Pancreas (tissue), 10 donors: ENCODE results near the gene SEL1L3. TPM values are rescaled to one million over a fixed set of nuclear protein-coding genes. Genes with fewer than 3 reads are reported as not detected.

Source experiments
- ATAC-seq, 4 donors: fragments of 200-7000 bp; cut with Tn5 transposase; one replicate each; pipeline versions ENCODE4 v1.8.0 to v1.9.1; 2020; ENCODE audit warnings: mild to moderate bottlenecking in 4 of 4, moderate library complexity in 4 of 4
- DNase-seq, 6 donors: peaks; one replicate each; pipeline ENCODE4 v3.0.0-alpha.2; 2020
- FAIRE-seq: peaks from 2 replicates; lab custom pipeline; 2012; peaks lifted over from hg19 to GRCh38; lab: Jason Lieb, UNC
- H3K27ac ChIP-seq, 4 donors: fragments of 200-600 bp; sonication (generic); 1 replicate in 3 of 4; 2 replicates in 1 of 4; pipeline versions ENCODE4 v1.5.0 to v1.8.0; 2020
- H3K27me3 ChIP-seq, 4 donors: fragments of 200-600 bp; one replicate each; pipeline ENCODE4 v1.8.0; 2021
- H3K36me3 ChIP-seq, 3 donors: fragments of 200-600 bp; sonication (generic) in 1 of 3; one replicate each; pipeline versions ENCODE4 v1.5.0 to v1.8.0; 2020 to 2021
- H3K4me1 ChIP-seq, 3 donors: fragments of 200-600 bp; one replicate each; pipeline ENCODE4 v1.8.0; 2021
- H3K4me3 ChIP-seq, 4 donors: fragments of 200-600 bp; sonication (generic) in 2 of 4; one replicate each; pipeline versions ENCODE4 v1.5.0 to v1.8.0; 2020 to 2021
- H3K9me3 ChIP-seq, 4 donors: fragments of 200-600 bp; one replicate each; pipeline ENCODE4 v1.8.0; 2021
- WGBS, 2 donors: extraction: QIAGEN DNeasy Blood & Tissue Kit; methylation state at CpG; one replicate each; pipeline ENCODE4 v1.1.7; 2013; 5-methylcytosine and 5-hydroxymethylcytosine counted together
- intact Hi-C, 3 donors: fragments of 100-400 bp; cut with DNase I; formaldehyde crosslinking; loops; one replicate each; pipeline versions ENCODE4 v1.11.1 to v1.14.2; 2022
- polyA plus RNA-seq, 2 donors: library from polyadenylated mRNA; stranded (reverse); fragments of 200-250 nt; gene quantifications; one replicate each; pipeline ENCODE4 v1.2.3, GENCODE V29; 2013
- total RNA-seq, 6 donors: library from RNA; stranded (reverse); fragmentation: NEBNext Ultra II Directional in 4 of 6; extraction: Animal tissue kit (Norgen Biotek cat#: 25700) in 4 of 6; gene quantifications; one replicate each; pipeline versions ENCODE4 v1.2.1 to v1.2.4, GENCODE V29; 2021 to 2023
- TF ChIP-seq, protein P1 (sequence below), 4 donors: fragments of 200-600 bp; sonication (generic) in 3 of 4; IDR thresholded peaks; one replicate each; pipeline versions ENCODE4 v1.5.0 to v1.8.0; 2021; ENCODE audit warnings: antibody characterized with exemption in 4 of 4
- donor health status: healthy with polysubstance abuse.
- donor health status: DM: no; HTN: no; CAD: no; lungs with moderate emphysema.
- donor health status: DM: no; HTN: no; CAD: no.
- donor health status: control.
- donor health status: control.
- donor health status: Bipolar disorder and iron deficiency.
- donor health status: DM: yes; HTN: yes; CAD: no.
- donor health status: DM: no; HTN: no; CAD: no.
- donor health status: DM: no; HTN: no; CAD: no.
- donor health status: DM: yes; HTN: yes; CAD: no.

Gene SEL1L3
- total and polyA plus RNA-seq, 8 donors: 18.4 to 76.7 (median 41.0) TPM

DNA sequence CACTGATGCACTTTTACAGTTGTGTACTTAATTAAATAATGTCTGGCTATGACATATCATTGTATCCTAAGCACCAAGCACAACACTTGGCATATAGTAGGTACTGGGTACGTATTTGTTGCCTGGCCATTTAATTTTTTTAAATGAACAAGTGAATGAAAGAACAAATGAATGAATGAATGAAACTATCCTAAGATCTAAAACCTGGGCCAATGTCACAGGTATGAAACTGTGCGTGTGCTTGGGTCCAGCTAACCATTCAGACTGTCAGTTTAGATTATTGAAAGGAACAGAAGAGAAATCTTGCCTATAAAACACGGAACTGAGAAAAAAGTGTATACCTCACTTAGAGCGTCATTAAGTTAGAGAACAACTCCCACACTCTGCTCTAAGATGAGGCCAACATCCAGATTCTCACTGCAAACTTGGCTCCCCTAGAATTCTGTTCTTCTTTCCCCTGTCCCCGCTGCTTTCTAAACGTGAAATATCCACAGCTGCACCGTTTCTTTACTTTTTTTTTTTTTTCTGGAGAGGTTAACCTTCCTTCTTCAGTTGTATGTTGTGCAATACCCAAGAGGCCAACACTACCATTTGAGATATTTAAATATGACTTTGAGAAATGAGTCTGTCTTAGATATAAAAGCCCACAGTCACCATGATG is 17.3 kb upstream of the SEL1L3 start:
- Histone ChIP-seq H3K4me1 (no peaks in the 10 kb centered on the region), H3K9me3 (no peaks in the 10 kb centered on the region), H3K27me3 (no peaks in the 10 kb centered on the region), H3K4me3 (no peak overlapping the region), H3K27ac (no peak overlapping the region), H3K36me3 (no peaks in the 10 kb centered on the region)
- 72 to 78% methylated on average over 7 of the region's 7 CpGs for WGBS, 2 donors
- intact Hi-C loops: no loop called here
- ATAC-seq (peak in 1 of 4 donors; percentile 46), FAIRE-seq (no peak), DNase-seq (no peak)
- TF ChIP-seq, protein P1, sequence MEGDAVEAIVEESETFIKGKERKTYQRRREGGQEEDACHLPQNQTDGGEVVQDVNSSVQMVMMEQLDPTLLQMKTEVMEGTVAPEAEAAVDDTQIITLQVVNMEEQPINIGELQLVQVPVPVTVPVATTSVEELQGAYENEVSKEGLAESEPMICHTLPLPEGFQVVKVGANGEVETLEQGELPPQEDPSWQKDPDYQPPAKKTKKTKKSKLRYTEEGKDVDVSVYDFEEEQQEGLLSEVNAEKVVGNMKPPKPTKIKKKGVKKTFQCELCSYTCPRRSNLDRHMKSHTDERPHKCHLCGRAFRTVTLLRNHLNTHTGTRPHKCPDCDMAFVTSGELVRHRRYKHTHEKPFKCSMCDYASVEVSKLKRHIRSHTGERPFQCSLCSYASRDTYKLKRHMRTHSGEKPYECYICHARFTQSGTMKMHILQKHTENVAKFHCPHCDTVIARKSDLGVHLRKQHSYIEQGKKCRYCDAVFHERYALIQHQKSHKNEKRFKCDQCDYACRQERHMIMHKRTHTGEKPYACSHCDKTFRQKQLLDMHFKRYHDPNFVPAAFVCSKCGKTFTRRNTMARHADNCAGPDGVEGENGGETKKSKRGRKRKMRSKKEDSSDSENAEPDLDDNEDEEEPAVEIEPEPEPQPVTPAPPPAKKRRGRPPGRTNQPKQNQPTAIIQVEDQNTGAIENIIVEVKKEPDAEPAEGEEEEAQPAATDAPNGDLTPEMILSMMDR (IDR thresholded peaks at IDR 0.05): no peak

DNA sequence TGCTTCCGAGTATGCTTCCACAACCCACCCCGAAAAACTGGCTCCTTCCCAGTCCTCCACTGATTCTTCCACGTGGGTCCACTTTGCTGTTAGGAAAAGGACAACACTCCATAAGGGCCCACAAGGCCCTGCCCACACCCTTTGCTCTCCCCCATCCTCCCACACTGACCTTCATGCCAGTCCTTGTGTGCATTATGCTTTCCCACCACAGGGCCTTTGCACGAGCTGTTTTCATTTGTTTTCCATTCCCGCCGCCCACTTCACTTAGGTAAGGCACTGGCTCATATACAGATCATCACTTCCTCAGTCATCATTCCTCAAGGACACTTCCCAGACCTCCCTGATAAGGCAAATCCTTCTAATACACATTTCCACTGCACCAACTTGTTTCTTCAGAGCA is 16.8 kb upstream of the SEL1L3 start:
- TF ChIP-seq, protein P1 (IDR thresholded peaks at IDR 0.05): no peak
- H3K4me1 ChIP-seq: no peaks in the 10 kb centered on the region
- no peak overlapping the region for H3K4me3 ChIP-seq
- no peaks in the 10 kb centered on the region for H3K27me3 ChIP-seq
- no peak overlapping the region for H3K27ac ChIP-seq
- intact Hi-C loops: no loop called here
- H3K9me3 ChIP-seq: no peaks in the 10 kb centered on the region
- WGBS, 2 donors: 93 to 98% methylated on average over 6 of the region's 6 CpGs
- ATAC-seq: no peak
- DNase-seq: no peak
- no peaks in the 10 kb centered on the region for H3K36me3 ChIP-seq
- FAIRE-seq: no peak

DNA sequence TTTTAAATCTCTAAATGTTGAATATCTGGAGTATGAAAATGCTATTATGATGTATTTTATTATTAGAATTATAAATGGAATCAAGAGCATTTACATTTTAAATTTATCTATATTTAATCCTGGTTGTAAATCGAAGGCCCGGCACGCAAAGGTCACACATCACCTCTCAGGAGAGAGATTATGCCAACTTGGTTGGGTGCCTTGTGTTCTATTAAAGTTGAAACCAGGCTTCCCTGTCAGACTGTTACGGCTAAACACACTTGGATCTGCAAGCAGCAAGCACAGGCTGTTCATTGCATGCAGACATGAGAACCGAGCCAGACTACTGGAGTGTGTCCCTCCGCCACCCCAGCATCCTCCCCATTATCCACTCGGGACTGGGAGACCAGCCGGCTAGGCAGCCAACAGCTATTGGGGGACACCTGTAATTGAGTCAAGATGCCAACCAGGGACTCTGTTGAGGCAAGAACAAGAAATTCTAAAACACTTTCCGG is 16.4 kb upstream of the SEL1L3 start:
- Histone ChIP-seq H3K9me3 (no peaks in the 10 kb centered on the region), H3K4me1 (peaks cover 0 to under 1% (median 0%) of the 10 kb centered on the region in 3 donors), H3K36me3 (no peaks in the 10 kb centered on the region), H3K4me3 (no peak overlapping the region), H3K27ac (no peak overlapping the region), H3K27me3 (no peaks in the 10 kb centered on the region)
- ATAC-seq: no peak
- WGBS, 2 donors: 78 to 83% methylated on average over 9 of the region's 9 CpGs
- no peak for FAIRE-seq
- no peak for DNase-seq
- TF ChIP-seq, protein P1 (IDR thresholded peaks at IDR 0.05): no peak
- intact Hi-C loops: no loop called here

DNA sequence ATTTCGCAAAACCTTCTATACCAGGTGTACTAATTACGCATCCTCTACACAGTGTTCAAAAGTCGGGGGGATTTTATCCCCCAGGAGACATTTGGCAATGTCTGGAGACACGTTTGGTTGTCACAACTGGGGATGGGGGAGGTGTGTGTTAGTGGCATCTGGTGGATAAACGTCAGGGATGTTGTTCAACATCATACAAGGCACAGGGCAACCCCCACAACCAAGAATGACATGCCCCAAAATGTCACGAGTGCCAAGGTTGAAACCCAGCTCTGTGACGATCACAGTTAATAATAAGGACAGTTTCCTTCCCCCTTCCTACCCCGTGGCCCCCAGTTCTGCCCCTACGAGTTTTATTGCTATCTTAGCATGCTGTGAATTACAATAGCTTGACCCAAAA is 15.9 kb upstream of the SEL1L3 start:
- WGBS, 2 donors: 64% methylated on average over 9 of the region's 9 CpGs
- FAIRE-seq (no peak), ATAC-seq (no peak), DNase-seq (no peak)
- intact Hi-C loops: no loop called here
- Histone ChIP-seq H3K4me3 (no peak overlapping the region), H3K4me1 (peaks cover 0 to 5% (median 0%) of the 10 kb centered on the region in 3 donors), H3K27ac (no peak overlapping the region), H3K27me3 (no peaks in the 10 kb centered on the region), H3K36me3 (no peaks in the 10 kb centered on the region), H3K9me3 (no peaks in the 10 kb centered on the region)
- TF ChIP-seq, protein P1 (IDR thresholded peaks at IDR 0.05): no peak

DNA sequence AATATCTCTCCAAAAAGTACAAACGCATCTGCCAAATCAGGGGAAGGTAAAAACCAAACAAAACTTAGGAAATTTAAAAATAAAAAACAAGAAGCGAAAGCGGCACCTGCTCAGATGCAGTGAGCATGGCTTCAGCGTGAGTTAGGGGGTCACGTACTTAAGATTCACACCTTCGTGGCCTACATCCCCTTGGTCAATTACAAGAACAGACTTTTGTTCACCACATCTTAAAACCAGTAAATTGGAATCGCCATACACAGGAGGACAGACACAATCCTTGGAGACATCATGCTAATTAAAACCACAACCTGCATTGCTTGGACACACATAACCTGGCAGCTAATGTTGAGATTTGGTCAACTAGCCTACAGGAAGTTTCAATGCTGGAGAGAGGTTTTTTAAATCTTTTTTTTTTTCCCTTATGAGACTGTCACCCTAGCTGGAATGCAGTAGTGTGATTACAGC is 12.5 kb upstream of the SEL1L3 start:
- H3K36me3 ChIP-seq: no peaks in the 10 kb centered on the region
- no peak for DNase-seq
- no peaks in the 10 kb centered on the region for H3K27me3 ChIP-seq
- no peak for ATAC-seq
- FAIRE-seq: no peak
- intact Hi-C loops: no loop called here
- WGBS, 2 donors: 94 to 95% methylated on average over 7 of the region's 7 CpGs
- H3K4me1 ChIP-seq: peaks cover 0 to 8% (median 0%) of the 10 kb centered on the region in 3 donors
- H3K4me3 ChIP-seq: no peak overlapping the region
- H3K9me3 ChIP-seq: no peaks in the 10 kb centered on the region
- TF ChIP-seq, protein P1 (IDR thresholded peaks at IDR 0.05): no peak
- no peak overlapping the region for H3K27ac ChIP-seq
